Mesenchymal stem cell (in vitro differentiated cells and primary cell): Measurements from ENCODE around the gene ZFR.

Experiments used
- DNase-seq: peaks from one replicate; pipeline ENCODE4 v3.0.0-alpha.2; 2013
- H2AFZ ChIP-seq: one replicate; pipeline ENCODE4 v1.6.1; 2013; ENCODE audit warnings: low read depth, mild to moderate bottlenecking, control low read depth, inconsistent platforms, low read length, moderate library complexity
- H2AK5ac ChIP-seq: 2 replicates; pipeline ENCODE4 v1.6.1; 2013; ENCODE audit warnings: low read length, moderate library complexity, mild to moderate bottlenecking, inconsistent platforms; ENCODE audit not compliant: severe bottlenecking
- H2BK120ac ChIP-seq: one replicate; pipeline ENCODE4 v1.6.1; 2013; ENCODE audit warnings: low read depth, mild to moderate bottlenecking, inconsistent platforms, low read length, moderate library complexity
- H2BK12ac ChIP-seq, 2 experiments: one replicate each; pipeline ENCODE4 v1.6.1; 2013; ENCODE audit warnings: inconsistent platforms in 2 of 2, low read length in 2 of 2, mild to moderate bottlenecking in 2 of 2, moderate library complexity in 2 of 2, control low read depth in 1 of 2
- H2BK15ac ChIP-seq: one replicate; pipeline ENCODE4 v1.6.1; 2013; ENCODE audit warnings: mild to moderate bottlenecking, low read depth, inconsistent platforms; ENCODE audit not compliant: poor library complexity, severe bottlenecking
- H2BK5ac ChIP-seq: 2 replicates; pipeline ENCODE4 v1.6.1; 2013; ENCODE audit warnings: low read depth, mild to moderate bottlenecking, low read length, control low read depth, inconsistent platforms; ENCODE audit not compliant: poor library complexity, severe bottlenecking
- H3K14ac ChIP-seq, 2 experiments: one replicate each; pipeline ENCODE4 v1.6.1; 2013; ENCODE audit warnings: inconsistent platforms in 2 of 2, low read length in 2 of 2, control low read depth in 1 of 2, mild to moderate bottlenecking in 1 of 2, moderate library complexity in 1 of 2
- H3K18ac ChIP-seq, 2 experiments: one replicate each; pipeline ENCODE4 v1.6.1; 2013; ENCODE audit warnings: inconsistent platforms in 2 of 2, low read length in 2 of 2, control low read depth in 1 of 2, low read depth in 1 of 2, mild to moderate bottlenecking in 1 of 2
- H3K23ac ChIP-seq, 2 experiments: one replicate each; pipeline ENCODE4 v1.6.1; 2013; ENCODE audit warnings: inconsistent platforms in 2 of 2, low read length in 2 of 2, mild to moderate bottlenecking in 2 of 2, moderate library complexity in 2 of 2, control low read depth in 1 of 2
- H3K27ac ChIP-seq: 2 replicates; pipeline ENCODE4 v1.5.1; 2013; ENCODE audit warnings: mild to moderate bottlenecking, moderate library complexity, low read length, control low read depth, inconsistent platforms; ENCODE audit not compliant: poor library complexity, severe bottlenecking
- H3K27me3 ChIP-seq, 2 experiments: 2 replicates each; pipeline versions ENCODE4 v1.6.1 to v1.7.0; 2013; ENCODE audit warnings: low read length in 2 of 2, mild to moderate bottlenecking in 2 of 2, moderate library complexity in 2 of 2, control low read depth in 1 of 2, inconsistent platforms in 1 of 2; ENCODE audit not compliant: control insufficient read depth in 1 of 2, insufficient read depth in 1 of 2
- H3K36me3 ChIP-seq, 2 experiments: 2 replicates each; pipeline versions ENCODE4 v1.6.1 to v1.7.0; 2013; ENCODE audit warnings: low read length in 2 of 2, control low read depth in 1 of 2, inconsistent platforms in 1 of 2, low read depth in 1 of 2, mild to moderate bottlenecking in 1 of 2; ENCODE audit not compliant: insufficient read depth in 2 of 2, control insufficient read depth in 1 of 2
- H3K4ac ChIP-seq, 2 experiments: one replicate each; pipeline ENCODE4 v1.6.1; 2013; ENCODE audit warnings: inconsistent platforms in 2 of 2, low read length in 2 of 2, mild to moderate bottlenecking in 2 of 2, moderate library complexity in 2 of 2, control low read depth in 1 of 2, low read depth in 1 of 2
- H3K4me1 ChIP-seq: 2 replicates; pipeline ENCODE4 v1.6.1; 2013; ENCODE audit warnings: low read depth, low read length, control low read depth; ENCODE audit not compliant: control insufficient read depth, insufficient read depth
- H3K4me2 ChIP-seq: 2 replicates; pipeline ENCODE4 v1.6.1; 2013; ENCODE audit warnings: low read length, mild to moderate bottlenecking, inconsistent platforms; ENCODE audit not compliant: poor library complexity, severe bottlenecking
- H3K4me3 ChIP-seq, 2 experiments: 2 replicates each; pipeline versions ENCODE4 v1.5.1 to v1.7.0; 2013; ENCODE audit warnings: low read length in 2 of 2, mild to moderate bottlenecking in 2 of 2, control low read depth in 1 of 2, low read depth in 1 of 2; ENCODE audit not compliant: insufficient read depth in 1 of 2
- H3K79me1 ChIP-seq: replicated peaks from 2 replicates; pipeline ENCODE4 v1.6.1; 2013; ENCODE audit warnings: mild to moderate bottlenecking, control low read depth, low read length, inconsistent platforms; ENCODE audit not compliant: poor library complexity, severe bottlenecking
- H3K9ac ChIP-seq: 2 replicates; pipeline ENCODE4 v1.7.0; 2013; ENCODE audit warnings: mild to moderate bottlenecking, low read length, moderate library complexity
- H3K9me3 ChIP-seq: 2 replicates; pipeline ENCODE4 v1.7.0; 2013; ENCODE audit warnings: mild to moderate bottlenecking, low read length; ENCODE audit not compliant: control insufficient read depth
- H4K8ac ChIP-seq: one replicate; pipeline ENCODE4 v1.6.1; 2013; ENCODE audit warnings: inconsistent platforms, mild to moderate bottlenecking, low read length, moderate library complexity
- H4K91ac ChIP-seq: one replicate; pipeline ENCODE4 v1.6.1; 2013; ENCODE audit warnings: mild to moderate bottlenecking, low read length, inconsistent platforms
- WGBS: methylation state at CpG from one replicate; pipeline ENCODE4 v1.1.7; 2013; ENCODE audit warnings: mixed read lengths; 5-methylcytosine and 5-hydroxymethylcytosine counted together

The ZFR gene

GRCh38 chr5:32476891-32477290 is 32.4 kb upstream of the ZFR start:
- H3K79me1 ChIP-seq, result no peaks in the 10 kb centered on the region
- peaks cover 2% of the 10 kb centered on the region for H3K4me1 ChIP-seq
- no peak overlapping the region for H4K91ac ChIP-seq
- H3K4ac ChIP-seq, result no peak overlapping the region
- H2BK120ac ChIP-seq, result no peak overlapping the region
- no peak overlapping the region for H3K18ac ChIP-seq
- DNase-seq, result no peak
- H2BK5ac ChIP-seq, result no peak overlapping the region
- no peak overlapping the region for H2BK15ac ChIP-seq
- no peak overlapping the region for H2BK12ac ChIP-seq
- H2AFZ ChIP-seq, result no peak overlapping the region
- H3K9me3 ChIP-seq, result no peaks in the 10 kb centered on the region
- H4K8ac ChIP-seq, result no peak overlapping the region
- no peak overlapping the region for H3K4me2 ChIP-seq
- no peak overlapping the region for H3K9ac ChIP-seq
- no peaks in the 10 kb centered on the region for H3K36me3 ChIP-seq
- H3K14ac ChIP-seq, result no peak overlapping the region
- H3K23ac ChIP-seq, result no peak overlapping the region
- peaks cover 0 to 2% of the 10 kb centered on the region in 2 experiments for H3K27me3 ChIP-seq
- no peak overlapping the region for H2AK5ac ChIP-seq
- WGBS, result 15% methylated on average over 1 of the region's 1 CpG
- no peak overlapping the region for H3K4me3 ChIP-seq
- no peak overlapping the region for H3K27ac ChIP-seq

- 36% methylated on average over 3 of the region's 6 CpGs for WGBS
- Histone ChIP-seq H2BK120ac (no peak overlapping the region), H3K79me1 (no peaks in the 10 kb centered on the region), H2BK15ac (no peak overlapping the region), H3K14ac (no peak overlapping the region), H3K4me3 (no peak overlapping the region), H3K4me1 (peaks cover 2% of the 10 kb centered on the region), H3K23ac (no peak overlapping the region), H4K8ac (no peak overlapping the region), H2BK5ac (no peak overlapping the region), H3K36me3 (no peaks in the 10 kb centered on the region), H2AK5ac (no peak overlapping the region), H2BK12ac (no peak overlapping the region), H3K27ac (no peak overlapping the region), H3K18ac (no peak overlapping the region), H2AFZ (no peak overlapping the region), H3K27me3 (peaks cover 0 to 5% of the 10 kb centered on the region in 2 experiments), H4K91ac (no peak overlapping the region), H3K9ac (no peak overlapping the region), H3K4me2 (no peak overlapping the region), H3K9me3 (no peaks in the 10 kb centered on the region), H3K4ac (no peak overlapping the region)
- no peak for DNase-seq
These were observed 31.0 kb upstream of the ZFR start for GRCh38 chr5:32475334-32476097.

- H3K9ac ChIP-seq, result no peak overlapping the region
- no peak overlapping the region for H3K4me3 ChIP-seq
- H2BK5ac ChIP-seq, result no peak overlapping the region
- no peak overlapping the region for H3K18ac ChIP-seq
- H3K27me3 ChIP-seq, result peaks cover 0 to 5% of the 10 kb centered on the region in 2 experiments
- peaks cover 2% of the 10 kb centered on the region for H3K4me1 ChIP-seq
- no peak overlapping the region for H2AK5ac ChIP-seq
- no peaks in the 10 kb centered on the region for H3K79me1 ChIP-seq
- H4K8ac ChIP-seq, result no peak overlapping the region
- H2AFZ ChIP-seq, result no peak overlapping the region
- no peak overlapping the region for H4K91ac ChIP-seq
- no peak overlapping the region for H3K23ac ChIP-seq
- H2BK12ac ChIP-seq, result no peak overlapping the region
- no peaks in the 10 kb centered on the region for H3K9me3 ChIP-seq
- H3K27ac ChIP-seq, result no peak overlapping the region
- H3K4ac ChIP-seq, result no peak overlapping the region
- no peaks in the 10 kb centered on the region for H3K36me3 ChIP-seq
- H2BK120ac ChIP-seq, result no peak overlapping the region
- DNase-seq, result no peak
- 42% methylated on average over 7 of the region's 9 CpGs for WGBS
- H2BK15ac ChIP-seq, result no peak overlapping the region
- no peak overlapping the region for H3K14ac ChIP-seq
- no peak overlapping the region for H3K4me2 ChIP-seq
These were observed 29.8 kb upstream of the ZFR start for GRCh38 chr5:32474209-32474854.

- Histone ChIP-seq H2BK5ac (no peak overlapping the region), H3K36me3 (no peaks in the 10 kb centered on the region), H2BK120ac (no peak overlapping the region), H4K91ac (no peak overlapping the region), H4K8ac (no peak overlapping the region), H3K4me3 (no peak overlapping the region), H3K14ac (no peak overlapping the region), H2BK15ac (no peak overlapping the region), H2AK5ac (no peak overlapping the region), H3K79me1 (no peaks in the 10 kb centered on the region), H3K18ac (no peak overlapping the region), H3K4me1 (peaks cover 2% of the 10 kb centered on the region), H3K23ac (no peak overlapping the region), H3K9ac (no peak overlapping the region), H3K9me3 (no peaks in the 10 kb centered on the region), H3K4me2 (no peak overlapping the region), H2AFZ (no peak overlapping the region), H3K27me3 (peaks cover 5 to 10% of the 10 kb centered on the region in 2 experiments), H2BK12ac (no peak overlapping the region), H3K27ac (no peak overlapping the region), H3K4ac (no peak overlapping the region)
- no peak for DNase-seq
- 80% methylated on average over 7 of the region's 7 CpGs for WGBS
These were observed 28.5 kb upstream of the ZFR start for GRCh38 chr5:32473072-32473471.
